HG02763 (cell line): ENCODE results near the gene SCAF4.
"Not testable (repeated sequence)": the region's sequence is repeated elsewhere in the genome, so short reads cannot be mapped to it uniquely, and the experiment has no call there.

Source experiments
- ATAC-seq: cut with Tn5 transposase; IDR thresholded peaks from one replicate; pipeline ENCODE4 v1.9.1; 2021; ENCODE audit warnings: mild to moderate bottlenecking, moderate library complexity; ENCODE audit not compliant: unreplicated experiment

Gene SCAF4

DNA sequence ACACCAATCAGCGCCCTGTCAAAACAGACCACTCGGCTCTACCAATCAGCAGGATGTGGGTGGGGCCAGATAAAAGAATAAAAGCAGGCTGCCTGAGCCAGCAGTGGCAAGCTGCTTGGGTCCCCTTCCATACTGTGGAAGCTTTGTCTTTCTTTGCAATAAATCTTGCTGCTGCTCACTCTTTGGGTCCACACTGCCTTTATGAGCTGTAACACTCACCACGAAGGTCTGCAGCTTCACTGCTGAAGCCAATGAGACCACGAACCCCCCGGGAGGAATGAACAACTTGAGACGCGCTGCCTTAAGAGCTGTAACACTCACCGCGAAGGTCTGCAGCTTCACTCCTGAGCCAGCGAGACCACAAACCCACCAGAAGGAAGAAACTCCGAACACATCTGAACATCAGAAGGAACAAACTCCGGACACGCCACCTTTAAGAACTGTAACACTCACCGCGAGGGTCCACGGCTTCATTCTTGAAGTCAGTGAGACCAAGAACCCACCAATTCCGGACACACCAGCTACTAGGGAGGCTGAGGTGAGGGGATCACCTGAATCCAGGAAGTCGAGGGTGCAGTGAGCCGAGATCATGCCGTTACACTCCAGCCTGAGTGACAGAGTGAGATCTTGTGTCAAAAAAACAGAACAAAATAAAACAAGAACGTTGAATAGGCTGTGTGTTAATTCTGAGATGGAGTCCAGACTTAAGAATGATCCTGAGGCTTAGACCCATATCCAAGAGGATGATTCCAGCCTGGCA, 76.9 kb downstream of the SCAF4 start:
- not testable (repeated sequence) for ATAC-seq

DNA sequence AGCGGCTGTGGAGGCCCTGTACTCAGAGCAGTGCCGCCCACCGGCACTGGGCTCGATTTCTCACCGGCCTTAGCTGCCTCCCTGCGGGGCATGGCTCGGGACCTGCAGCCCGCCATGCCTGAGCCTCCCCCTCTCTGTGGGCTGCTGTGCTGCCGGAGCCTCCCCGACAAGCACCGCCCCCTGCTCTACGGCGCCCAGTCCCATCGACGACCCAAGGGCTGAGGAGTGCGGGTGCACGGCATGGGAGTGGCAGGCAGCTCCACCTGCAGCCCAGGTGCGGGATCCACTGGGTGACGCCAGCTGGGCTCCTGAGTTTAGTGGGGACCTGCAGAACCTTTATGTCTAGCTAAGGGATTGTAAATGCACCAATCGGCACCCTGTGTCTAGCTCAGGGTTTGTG, 77.6 kb downstream of the SCAF4 start:
- no peak for ATAC-seq

DNA sequence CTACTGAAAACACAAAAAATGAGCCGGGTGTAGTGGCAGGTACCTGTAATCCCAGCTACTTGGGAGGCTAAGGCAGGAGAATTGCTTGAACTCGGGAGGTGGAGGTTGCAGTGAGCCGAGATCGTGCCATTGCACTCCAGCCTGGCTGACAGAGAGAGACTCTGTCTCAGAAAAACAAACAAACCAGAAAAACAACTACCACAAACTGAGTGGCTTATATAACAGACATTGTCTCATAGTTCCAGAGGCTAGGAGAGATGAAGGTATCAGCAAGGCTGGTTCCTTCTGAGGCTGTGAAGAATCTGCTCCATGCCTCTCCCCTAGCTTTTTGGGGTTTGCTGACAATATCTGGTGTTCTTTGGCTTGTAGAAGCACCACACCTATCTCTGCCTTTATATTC, 80.4 kb downstream of the SCAF4 start:
- ATAC-seq = not testable (repeated sequence)

DNA sequence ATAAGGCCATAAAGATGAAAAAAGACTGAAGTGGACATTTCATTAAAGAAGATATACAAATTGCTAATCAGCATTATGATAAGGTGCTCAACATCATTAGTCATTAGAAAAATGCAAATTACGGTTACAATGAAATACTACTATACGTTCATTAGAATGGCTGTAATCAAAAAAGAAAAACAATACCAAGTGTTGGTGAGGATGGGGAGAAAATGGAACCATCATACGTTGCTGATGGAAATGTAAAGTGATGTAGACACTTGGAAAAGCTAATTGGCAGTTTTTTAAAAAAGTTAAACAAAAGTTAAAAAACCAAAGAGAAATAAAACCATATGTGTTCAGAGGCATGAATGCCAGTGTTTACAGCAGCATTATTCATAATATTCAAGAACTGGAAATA, 81.0 kb downstream of the SCAF4 start:
- ATAC-seq = no peak

DNA sequence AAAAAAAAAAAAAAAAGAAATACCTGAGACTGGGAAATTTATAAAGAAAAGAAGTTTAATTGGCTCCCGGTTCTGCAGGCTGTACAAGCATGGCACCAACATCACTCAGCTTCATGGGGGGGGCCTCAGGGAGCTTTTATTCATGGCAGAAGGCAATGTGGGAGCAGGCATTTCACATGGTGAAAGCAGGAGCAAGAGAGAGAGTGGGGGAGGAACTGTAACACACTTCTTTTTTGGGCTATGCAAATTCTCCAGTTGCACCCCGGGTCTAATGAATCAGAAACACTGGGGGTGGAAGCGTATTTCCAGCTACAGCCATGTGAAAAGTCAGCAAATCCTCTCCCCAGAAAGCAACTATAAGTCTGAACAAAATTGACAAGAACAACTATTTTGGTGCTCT, 84.3 kb downstream of the SCAF4 start:
- ATAC-seq = peak; percentile 91

DNA sequence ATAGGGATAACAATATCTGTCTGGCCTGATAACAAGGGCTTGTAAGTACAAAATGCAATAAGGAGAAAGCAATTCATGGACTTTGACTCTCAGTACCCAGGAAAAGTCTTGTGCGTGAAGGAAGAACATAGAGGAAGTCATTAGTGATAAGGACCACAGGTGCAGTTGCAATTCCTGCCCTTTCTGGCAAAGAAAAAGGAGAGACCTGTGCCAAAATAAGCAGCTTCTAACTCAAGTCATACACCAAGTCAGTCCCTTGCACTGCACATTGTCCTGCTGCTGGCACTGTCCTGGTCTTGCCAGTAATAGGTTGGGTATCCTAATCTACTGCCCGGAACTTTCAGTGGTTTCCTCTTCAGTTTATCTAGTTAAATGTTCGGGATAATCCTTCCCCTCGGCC, 87.3 kb downstream of the SCAF4 start:
- ATAC-seq = no peak

DNA sequence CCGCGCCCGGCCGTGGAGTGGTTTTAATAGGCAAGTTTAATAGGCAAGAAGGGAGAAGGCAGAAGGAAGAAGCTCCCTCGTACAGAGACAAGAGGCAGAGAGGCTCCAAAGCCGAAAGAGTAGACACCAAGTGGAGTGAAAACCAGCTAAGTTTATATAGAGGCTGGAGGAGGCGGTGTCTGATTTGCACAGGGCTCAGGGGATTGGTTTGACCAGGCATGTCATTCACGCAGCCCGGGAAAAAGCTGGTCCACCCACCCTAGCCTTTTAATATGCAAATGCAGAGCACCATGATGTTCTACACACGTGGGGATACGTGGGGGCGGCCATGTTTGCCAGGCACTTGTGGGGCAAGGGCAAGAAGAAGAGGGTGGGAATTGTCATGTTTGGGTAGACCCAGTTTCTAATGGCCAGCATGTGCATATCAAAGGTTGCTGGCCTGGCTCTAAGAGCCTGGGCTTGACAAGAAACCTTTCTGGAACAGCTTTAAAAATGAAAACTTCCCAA, 90.4 kb downstream of the SCAF4 start:
- ATAC-seq = no peak

DNA sequence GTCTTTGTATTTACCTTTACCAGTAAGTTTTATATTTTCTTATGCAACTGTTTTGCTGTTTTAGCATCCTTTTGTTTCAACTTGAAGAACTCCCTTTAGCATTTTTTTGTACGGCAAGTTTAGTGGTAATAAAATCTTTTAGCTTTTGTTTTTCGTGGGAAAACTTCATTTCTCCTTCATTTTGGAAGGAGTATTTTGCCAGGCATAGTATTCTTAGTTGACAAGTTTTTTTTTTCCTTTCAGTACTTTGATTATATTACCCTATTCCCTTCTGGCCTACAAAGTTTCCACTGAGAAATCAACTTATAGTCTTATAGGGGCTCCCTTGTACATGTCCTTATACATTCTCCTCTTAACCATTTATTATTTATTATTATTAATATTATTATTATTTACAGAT, 95.0 kb downstream of the SCAF4 start:
- ATAC-seq = no peak

DNA sequence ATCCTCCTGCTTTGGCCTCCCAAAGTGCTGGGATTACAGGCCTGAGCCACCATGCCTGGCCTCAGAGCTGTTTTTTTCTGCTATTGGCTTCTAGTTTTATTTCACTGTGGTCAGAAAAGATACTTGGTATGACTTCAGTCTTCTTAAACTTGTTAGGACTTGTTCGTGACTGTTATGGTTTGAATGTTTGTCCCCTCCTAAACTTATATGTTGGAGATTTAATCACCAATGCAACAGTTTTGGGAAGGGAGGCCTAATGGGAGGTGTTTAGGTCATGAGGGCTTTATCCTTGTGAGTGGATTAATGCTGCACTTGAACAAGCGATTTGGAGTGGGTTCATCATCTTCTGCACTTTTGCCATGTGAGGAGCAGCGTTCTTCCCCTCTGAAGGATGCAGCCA, 96.9 kb downstream of the SCAF4 start:
- no peak for ATAC-seq

DNA sequence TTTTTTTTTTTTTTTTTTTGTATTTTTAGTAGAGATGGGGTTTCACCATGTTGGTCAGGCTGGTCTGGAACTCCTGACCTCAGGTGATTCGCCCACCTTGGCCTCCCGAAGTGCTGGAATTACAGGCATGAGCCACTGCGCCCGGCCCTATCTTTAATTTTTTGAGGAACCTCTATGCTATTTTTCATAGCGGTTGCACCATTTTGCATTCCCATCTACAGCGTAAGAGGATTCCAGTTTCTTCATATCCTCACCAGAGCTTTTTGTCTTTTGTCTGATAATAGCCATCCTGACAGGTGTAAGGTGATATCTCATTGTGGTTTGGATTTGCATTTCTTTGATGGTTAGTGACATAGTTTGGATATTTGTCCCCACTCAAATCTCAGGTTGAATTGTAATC, 100.0 kb downstream of the SCAF4 start:
- not testable (repeated sequence) for ATAC-seq

DNA sequence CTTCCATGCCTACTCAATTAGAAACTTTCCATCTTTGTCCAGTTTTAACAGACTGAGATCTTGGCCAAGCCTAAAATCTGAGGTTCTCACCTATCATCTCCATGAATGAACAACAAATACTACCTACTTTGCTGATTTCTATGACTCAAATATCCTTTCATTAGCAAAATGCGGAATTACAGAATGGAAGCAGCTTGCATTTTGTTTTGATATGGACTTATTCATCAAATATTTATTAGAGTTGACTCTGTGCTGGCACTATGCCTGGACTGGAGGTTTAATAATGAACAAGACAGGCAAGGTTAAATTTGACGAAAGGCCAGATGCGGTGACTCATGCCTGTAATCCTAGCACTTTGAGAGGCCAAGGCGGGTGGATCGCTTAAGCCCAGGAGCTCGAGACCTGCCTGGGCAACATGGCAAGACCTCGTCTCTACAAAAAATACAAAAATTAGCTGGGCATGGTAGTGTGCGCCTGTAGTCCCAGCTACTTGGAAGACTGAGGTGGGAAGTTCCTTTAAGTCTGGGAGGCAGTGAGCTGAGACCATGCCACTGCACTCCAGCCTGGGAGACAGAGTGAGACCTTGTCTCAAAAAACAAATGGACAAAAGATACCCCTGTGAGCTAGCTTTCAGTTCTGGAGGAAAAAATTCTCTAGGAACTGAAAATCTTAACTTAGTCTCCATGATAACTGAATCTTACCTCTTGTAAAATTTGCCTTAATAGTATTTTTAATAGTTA, 101.8 kb downstream of the SCAF4 start:
- ATAC-seq = no peak

DNA sequence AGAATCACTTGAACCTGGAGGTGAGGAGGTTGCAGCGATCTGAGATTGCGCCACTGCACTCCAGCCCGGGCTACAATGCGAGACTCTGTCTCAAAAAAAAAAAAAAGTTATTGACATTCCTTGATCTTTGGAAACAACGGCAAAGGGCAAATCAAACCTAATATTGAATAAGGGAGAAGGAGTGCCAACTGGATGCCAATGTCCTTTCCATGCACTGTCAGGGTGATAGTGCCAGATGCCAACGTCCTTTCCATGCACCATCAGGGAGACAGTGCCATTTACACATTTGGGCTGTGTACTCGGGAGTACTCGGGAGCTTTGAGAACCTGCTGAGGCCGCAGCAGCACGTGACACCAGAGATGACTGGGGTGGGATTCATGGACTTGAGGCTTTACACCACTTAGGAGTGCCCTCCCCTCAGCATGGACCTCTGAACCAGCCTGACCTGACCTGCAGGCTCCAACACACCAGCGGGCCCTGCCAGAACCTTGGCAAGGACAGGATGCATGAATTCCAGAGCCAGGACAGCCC, 106.9 kb downstream of the SCAF4 start:
- ATAC-seq = no peak

DNA sequence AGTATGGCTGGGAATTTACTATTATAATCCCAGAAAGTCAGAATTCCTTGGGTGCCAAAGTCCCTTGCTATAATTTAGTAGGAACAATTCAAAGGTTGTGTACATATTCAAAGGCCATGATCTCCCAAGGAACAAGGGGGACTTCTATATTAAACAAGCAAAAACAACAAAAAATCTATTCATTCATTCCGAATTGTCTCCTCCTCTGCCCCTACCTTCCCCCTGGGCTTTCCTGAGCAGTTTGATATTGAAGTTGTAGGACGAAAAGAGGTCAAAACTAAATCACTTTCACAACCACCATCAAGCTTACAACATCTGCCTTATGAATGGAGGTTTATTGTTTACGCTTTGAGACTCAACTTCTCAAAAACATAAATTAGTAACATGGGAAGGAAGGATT, 107.7 kb downstream of the SCAF4 start:
- no peak for ATAC-seq

DNA sequence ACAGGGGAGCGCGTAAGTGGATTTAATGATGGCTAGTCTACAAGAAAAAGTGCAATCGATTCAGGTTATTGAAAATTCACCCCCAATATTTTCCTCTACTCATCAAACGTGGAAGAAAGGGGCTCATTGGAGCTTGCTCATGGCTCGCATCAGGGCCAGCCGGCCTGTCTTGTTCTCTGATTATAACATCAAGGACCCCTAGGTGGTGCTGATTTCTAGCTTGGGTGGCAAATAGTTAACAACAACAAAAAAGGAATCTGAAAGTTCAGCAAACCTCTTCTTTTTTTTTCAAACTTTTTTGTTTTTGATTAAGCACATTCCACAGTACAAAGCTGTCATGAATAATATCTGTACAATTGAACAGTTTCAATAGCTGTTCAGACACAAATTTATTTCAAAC, 108.3 kb downstream of the SCAF4 start:
- ATAC-seq = no peak

DNA sequence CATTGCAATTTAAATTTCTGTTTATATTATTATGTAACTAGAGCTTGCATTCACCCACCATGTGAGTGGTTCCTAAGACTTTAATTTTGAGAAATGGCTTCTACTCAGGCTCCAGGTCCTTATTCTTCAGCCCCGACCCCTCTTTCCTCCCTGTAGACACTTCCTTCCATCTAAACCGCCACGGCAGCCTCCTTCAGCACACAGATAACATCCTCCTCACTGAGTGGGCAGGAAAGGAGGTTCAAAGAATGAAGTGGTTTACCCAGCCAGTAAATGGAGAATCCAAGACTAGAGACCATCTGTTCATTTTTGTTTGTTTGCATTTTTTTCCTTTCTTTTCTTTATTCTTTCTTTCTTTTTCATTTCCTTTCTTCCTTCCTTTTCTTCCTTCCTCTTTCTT, 109.5 kb downstream of the SCAF4 start:
- ATAC-seq = no peak
